ENCODE data around the gene GLRA3. TPM values are rescaled to one million over a fixed set of nuclear protein-coding genes. Genes with fewer than 3 reads are reported as not detected.

Gene GLRA3
- total and polyA plus RNA-seq, 2 experiments from 2014 or later, result 0.03 to 0.19 TPM

- Histone ChIP-seq H4K20me1 (replicated peaks; ENCODE audit: insufficient read depth) (no peaks in the 10 kb centered on the region), H3F3A (replicated peaks; ENCODE audit: low read depth) (no peaks in the 10 kb centered on the region), H3K79me2 (replicated peaks; ENCODE audit: insufficient read depth) (no peaks in the 10 kb centered on the region), H3K4me2 (no peak overlapping the region), H3K9me2 (ENCODE audit: insufficient read depth) (no peaks in the 10 kb centered on the region), H3K4me1 (ENCODE audit: insufficient read depth) (peaks cover 20% of the 10 kb centered on the region), H3K27me3 (ENCODE audit: insufficient read depth) (no peaks in the 10 kb centered on the region), H3K36me3 (ENCODE audit: insufficient read depth) (peaks cover 7% of the 10 kb centered on the region), H2AFZ (no peak overlapping the region), H3K27ac (ENCODE audit: low read depth) (no peak overlapping the region), H3K4me3 (no peak overlapping the region)
- no peak overlapping the region for H3K4me3 Mint-ChIP-seq
- peaks cover 20% of the 10 kb centered on the region for H3K36me3 Mint-ChIP-seq (ENCODE audit: low read depth)
- peaks cover 4% of the 10 kb centered on the region for H3K27me3 Mint-ChIP-seq (ENCODE audit: insufficient read depth, low read depth, poor library complexity)
- H3K9me3 Mint-ChIP-seq, result peaks cover 26% of the 10 kb centered on the region
- TF ChIP-seq STAT1 (IDR thresholded peaks at IDR 0.05; ENCODE audit: unreplicated experiment), result no peak
- no peak for TF ChIP-seq NANOG (IDR thresholded peaks at IDR 0.05; ENCODE audit: borderline replicate concordance)
- no peak for TF ChIP-seq POLR2AphosphoS5 (IDR thresholded peaks at IDR 0.05; ENCODE audit: low read depth)
- no peak for TF ChIP-seq ZNF462 (CRISPR knock-in tag; IDR thresholded peaks at IDR 0.05)
- TF ChIP-seq ZNF114 (CRISPR knock-in tag; IDR thresholded peaks at IDR 0.05), result no peak
- TF ChIP-seq EZH2phosphoT487 (IDR thresholded peaks at IDR 0.05; ENCODE audit: unreplicated experiment), result no peak
- TF ChIP-seq REST (IDR thresholded peaks at IDR 0.05; ENCODE audit: unreplicated experiment), result no peak
- TF ChIP-seq CTCF (conservative IDR thresholded peaks at IDR 0.05; ENCODE audit: low read depth in 2 of 2), result no peak
- no peak for TF ChIP-seq EZH2 (IDR thresholded peaks at IDR 0.05; ENCODE audit: low read depth, unreplicated experiment)
- no peak for TF ChIP-seq ETS1 (IDR thresholded peaks at IDR 0.05)
- TF ChIP-seq ZNF331 (CRISPR knock-in tag; IDR thresholded peaks at IDR 0.05; ENCODE audit: low read depth), result no peak
- TF ChIP-seq JUNB (IDR thresholded peaks at IDR 0.05; ENCODE audit: unreplicated experiment), result no peak
- no peak for TF ChIP-seq CREB1 (CRISPR knock-in tag; IDR thresholded peaks at IDR 0.05; ENCODE audit: low read depth)
- no peak for DNase-seq (ENCODE audit: low spot score)
- H3K4me1 Mint-ChIP-seq, result peaks cover 14% of the 10 kb centered on the region
- no peak for ATAC-seq
- no peak overlapping the region for H3K27ac Mint-ChIP-seq
Measured at GRCh38 chr4:174611792-174612191, 217.3 kb downstream of the GLRA3 start.

All from GM23338 (cell line).